Jurkat, Clone E6-1 (cell line): ENCODE data around the gene TMEM131. TPM values are rescaled to one million over a fixed set of nuclear protein-coding genes. Genes with fewer than 3 reads are reported as not detected.
"Not testable (repeated sequence)": the region's sequence is repeated elsewhere in the genome, so short reads cannot be mapped to it uniquely, and the experiment has no call there.

Experiments used
- DNase-seq: peaks from one replicate; pipeline ENCODE4 v3.0.0-alpha.2; 2011; ENCODE audit warnings: low read depth, low spot score
- H3K4me3 ChIP-seq: 2 replicates; pipeline ENCODE4 v1.5.1; 2011; ENCODE audit warnings: mild to moderate bottlenecking, low read length, control low read depth, moderate library complexity
- polyA plus RNA-seq: library from polyadenylated mRNA; unstranded; fragments of >200 nt; gene quantifications from one replicate; pipeline ENCODE4 v1.2.1, GENCODE V29; 2012; ENCODE audit warnings: missing spikeins; ENCODE audit not compliant: insufficient read length, insufficient read depth

The TMEM131 gene, protein sequence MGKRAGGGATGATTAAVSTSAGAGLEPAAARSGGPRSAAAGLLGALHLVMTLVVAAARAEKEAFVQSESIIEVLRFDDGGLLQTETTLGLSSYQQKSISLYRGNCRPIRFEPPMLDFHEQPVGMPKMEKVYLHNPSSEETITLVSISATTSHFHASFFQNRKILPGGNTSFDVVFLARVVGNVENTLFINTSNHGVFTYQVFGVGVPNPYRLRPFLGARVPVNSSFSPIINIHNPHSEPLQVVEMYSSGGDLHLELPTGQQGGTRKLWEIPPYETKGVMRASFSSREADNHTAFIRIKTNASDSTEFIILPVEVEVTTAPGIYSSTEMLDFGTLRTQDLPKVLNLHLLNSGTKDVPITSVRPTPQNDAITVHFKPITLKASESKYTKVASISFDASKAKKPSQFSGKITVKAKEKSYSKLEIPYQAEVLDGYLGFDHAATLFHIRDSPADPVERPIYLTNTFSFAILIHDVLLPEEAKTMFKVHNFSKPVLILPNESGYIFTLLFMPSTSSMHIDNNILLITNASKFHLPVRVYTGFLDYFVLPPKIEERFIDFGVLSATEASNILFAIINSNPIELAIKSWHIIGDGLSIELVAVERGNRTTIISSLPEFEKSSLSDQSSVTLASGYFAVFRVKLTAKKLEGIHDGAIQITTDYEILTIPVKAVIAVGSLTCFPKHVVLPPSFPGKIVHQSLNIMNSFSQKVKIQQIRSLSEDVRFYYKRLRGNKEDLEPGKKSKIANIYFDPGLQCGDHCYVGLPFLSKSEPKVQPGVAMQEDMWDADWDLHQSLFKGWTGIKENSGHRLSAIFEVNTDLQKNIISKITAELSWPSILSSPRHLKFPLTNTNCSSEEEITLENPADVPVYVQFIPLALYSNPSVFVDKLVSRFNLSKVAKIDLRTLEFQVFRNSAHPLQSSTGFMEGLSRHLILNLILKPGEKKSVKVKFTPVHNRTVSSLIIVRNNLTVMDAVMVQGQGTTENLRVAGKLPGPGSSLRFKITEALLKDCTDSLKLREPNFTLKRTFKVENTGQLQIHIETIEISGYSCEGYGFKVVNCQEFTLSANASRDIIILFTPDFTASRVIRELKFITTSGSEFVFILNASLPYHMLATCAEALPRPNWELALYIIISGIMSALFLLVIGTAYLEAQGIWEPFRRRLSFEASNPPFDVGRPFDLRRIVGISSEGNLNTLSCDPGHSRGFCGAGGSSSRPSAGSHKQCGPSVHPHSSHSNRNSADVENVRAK (N-terminal part only)
- polyA plus RNA-seq, result 22.6 TPM

DNA sequence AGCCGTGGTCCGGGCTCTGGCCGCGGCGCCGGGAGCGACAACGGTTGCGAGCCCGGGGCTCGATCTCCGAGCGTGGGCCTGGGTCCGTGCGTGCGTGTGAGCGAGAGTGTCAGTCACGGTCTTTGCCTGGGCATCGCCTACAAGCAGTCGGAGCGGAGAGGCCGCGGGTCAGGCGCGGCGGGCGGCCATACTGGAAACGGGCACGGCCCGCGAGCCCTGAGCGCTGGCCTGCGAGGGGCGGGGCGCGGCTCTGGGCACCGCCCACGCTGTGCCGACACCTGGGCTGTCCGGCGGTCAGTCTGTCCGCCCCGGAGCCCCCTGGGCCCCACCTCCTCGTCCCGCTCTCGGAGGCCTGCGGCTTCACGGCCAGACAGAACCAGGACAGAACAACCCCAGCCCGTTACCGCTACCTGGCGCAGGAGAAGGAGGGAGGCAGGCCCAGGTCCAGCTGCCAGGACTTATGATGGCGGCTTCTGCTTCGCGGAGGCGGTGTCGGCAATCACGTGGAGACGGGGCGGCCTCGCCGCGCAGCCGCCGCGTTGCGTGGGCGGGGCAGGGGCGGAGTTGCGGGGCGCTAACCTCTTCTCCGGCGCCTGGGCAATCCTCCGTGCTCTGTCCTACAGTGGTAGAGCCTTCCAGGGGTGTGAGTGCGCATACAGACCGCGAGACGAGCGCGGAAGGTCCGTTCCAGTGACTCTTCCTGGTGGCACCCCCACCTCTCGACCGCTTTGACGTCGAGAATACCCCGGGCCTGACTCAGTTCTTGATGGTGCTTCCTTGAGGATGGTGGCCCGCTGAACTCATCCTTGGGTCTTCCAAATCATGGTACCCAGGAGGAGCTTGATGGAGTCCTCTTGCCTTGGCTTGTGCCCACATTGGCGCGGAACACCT lies at the start of gene TMEM131:
TMEM131 (minus strand) TSS at position 215 of the 891 bp plus-strand sequence. CDS start 286 bp downstream, outside the sequence.
- H3K4me3 ChIP-seq, result peak within 1 kb of the TSS; percentile 82
- DNase-seq, result peak; percentile 87

DNA sequence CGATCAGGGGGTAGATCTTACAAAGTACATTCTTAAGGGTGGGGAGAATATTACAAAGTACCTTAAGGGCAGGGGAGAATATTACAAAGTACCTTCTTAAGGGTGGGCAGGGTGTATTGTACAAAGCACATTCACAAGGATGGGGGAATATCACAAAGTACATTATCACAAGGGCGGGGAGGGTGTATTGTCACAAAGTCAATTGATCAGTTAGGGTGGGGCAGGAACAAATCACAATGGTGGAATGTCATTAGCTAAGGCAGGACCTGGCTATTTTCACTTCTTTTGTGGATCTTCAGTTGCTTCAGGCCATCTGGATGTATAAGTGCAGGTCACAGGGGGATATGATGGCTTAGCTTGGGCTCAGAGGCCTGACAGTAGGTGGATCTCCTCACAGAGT lies 49.0 kb upstream of the TMEM131 start:
- not testable (repeated sequence) for H3K4me3 ChIP-seq

DNA sequence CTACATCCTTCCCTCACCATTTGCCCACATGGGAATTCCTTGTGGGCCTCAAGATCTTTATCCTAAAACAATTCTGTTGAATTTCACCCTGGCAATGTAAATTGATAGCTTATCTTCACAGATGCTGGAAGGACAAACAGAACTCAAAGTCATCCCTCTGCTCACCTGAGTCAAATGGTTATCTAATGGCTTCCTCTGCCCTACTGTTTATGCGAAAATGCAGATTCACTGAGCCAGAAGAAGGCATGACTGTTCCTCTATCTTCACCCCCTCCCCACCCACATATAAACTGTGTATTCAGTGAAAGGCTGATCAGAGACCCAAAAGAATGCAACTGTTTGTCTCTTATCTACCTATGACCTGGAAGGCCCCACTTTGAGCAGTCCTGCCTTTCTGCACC lies 47.4 kb upstream of the TMEM131 start:
- no peak overlapping the region for H3K4me3 ChIP-seq
- DNase-seq, result no peak

More for the DNA sequence above, 49.0 kb upstream of the TMEM131 start:
- DNase-seq, result not testable (repeated sequence)

DNA sequence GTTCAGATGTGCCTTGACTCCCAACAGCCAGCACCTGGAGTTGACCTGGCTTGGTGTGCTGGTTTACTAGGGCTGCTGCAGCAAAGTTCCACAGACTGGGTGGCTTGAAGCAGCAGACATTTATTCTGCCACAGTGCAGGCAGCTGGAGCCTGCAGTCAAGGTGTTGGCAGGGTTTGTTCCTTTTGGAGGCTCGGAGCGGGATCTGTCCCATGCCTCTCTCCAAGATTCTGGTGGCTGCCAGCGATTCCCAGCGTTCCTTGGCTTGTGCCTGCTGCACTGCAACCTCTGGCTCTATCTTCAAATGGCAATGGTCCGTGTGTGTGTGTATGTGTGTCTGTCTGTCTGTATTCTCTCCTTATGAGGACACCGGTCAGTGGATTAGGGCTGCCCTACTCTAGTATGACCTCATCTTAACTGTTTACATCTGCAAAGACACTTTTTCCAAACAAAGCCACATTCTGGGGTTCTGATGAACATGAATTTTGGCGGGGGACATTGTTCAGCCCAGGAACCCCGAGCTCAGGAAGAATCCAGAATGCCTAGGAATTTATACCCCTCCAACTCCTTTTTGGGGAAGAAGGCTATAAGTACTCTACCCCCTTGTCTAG lies 44.7 kb upstream of the TMEM131 start:
- DNase-seq, result no peak
- H3K4me3 ChIP-seq, result no peak overlapping the region

DNA sequence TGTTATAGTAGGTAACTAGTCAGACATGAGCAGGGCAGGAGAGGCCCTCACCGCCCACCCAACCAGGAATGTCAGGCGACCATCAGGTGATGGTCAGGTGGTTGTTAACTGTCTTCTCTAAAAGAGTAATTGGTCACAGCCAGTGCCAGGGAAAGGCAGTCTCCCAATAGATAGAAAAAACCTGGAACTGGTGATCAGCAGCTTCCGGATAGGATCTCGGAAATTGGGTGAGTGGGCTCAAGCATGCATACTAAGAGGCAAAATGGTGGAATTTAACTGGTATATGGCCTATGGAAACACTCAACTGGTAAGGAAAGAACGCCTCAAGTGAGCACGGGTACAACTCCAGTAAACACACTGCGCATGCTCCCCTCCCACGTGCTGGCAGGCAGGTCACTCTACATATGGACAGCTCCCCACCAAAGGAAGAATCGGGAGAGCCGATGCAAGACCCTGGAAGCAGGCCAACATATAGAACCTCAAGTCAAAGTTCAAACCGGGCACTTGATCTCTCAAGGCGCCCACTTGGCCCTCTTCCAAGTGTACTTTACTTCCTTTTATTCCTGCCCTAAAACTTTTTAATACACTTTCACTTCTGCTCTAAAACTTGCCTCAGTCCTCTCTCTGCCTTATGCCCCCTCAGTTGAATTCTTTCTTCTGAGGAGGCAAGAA lies 43.5 kb upstream of the TMEM131 start:
- DNase-seq, result no peak

DNA sequence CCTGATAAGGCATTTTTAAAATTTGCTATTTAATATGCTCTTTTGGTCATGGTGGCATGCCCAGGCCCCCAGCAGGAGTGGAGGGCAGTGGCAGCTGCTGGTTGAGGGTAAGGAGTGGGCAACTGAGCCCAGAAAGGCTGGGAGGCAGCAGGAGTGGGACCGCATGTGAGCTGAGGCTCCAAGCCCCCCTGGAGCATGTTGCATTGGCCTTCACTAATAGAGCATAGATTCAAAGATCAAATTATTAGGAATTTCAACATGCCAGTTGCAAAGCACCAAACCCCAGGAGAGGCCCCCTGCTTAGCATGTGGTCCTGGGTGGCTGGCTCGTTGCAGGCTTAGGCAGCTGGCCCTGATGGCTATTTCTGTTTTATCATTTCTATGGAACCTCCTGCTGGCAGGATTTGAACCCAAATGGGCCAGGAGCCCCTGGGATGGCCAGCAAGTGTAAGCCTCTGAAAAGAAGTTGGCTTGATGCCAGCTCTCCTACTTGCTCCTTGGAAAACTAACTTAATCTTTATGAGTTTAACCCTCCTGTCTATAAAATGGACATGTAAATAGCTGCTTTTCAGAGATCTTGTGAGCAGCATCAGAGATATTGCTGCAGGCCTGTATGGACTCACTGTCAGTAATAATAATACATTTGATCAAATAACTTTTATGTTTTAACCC lies 42.1 kb upstream of the TMEM131 start:
- no peak for DNase-seq
- H3K4me3 ChIP-seq, result no peak overlapping the region

More for the DNA sequence above, 43.5 kb upstream of the TMEM131 start:
- no peak overlapping the region for H3K4me3 ChIP-seq

DNA sequence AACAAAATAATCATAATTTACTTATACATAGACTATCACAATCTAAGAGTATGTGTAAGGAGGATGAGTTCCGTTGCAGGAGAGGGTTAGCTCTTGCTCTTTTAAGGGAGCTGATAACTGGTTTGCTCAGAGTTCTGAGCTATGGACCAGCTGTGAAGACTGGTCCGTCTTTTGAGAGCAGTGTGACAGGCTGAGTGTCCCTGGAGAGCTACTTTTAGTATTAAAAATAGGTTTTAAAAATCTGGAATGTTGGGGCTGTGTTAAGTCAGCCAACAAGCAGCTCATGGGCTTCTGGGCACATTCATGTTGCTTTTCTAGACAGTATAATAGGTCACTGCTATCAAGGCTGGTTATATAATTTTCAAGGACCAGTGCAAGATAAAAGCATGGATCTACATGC lies 41.5 kb upstream of the TMEM131 start:
- H3K4me3 ChIP-seq, result no peak overlapping the region
- DNase-seq, result no peak

DNA sequence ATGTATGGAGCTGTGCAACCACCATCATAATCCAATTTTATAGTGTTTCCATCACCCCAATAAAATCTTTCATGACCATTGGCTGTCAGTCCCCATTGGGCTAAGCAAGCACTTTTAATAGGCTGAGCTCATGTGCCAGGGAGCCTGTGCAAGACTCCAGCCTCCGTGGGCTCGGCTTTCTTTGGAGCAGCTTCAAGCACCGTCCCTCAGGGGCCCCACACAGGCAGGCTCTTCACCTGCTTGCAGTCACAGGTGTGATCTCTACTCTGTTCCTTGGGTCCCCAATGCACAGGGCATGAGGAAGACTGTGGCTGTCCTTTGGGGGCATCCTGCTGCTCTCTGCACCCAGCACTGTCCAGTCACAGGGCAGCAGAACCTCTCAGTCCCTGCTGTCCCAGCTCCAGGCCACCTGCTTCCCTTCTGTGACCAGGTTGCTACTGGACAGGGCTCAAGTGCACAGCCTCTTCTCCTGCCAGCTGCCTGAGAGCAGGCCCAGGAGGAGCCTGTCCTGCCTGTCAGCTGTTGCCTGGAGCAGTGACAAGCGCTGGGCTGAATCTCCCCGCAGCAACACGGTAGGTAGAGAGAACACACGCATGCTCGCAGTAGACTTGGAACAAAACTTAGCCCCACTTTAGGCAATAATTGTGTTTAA lies 40.7 kb upstream of the TMEM131 start:
- no peak for DNase-seq
- H3K4me3 ChIP-seq, result no peak overlapping the region

DNA sequence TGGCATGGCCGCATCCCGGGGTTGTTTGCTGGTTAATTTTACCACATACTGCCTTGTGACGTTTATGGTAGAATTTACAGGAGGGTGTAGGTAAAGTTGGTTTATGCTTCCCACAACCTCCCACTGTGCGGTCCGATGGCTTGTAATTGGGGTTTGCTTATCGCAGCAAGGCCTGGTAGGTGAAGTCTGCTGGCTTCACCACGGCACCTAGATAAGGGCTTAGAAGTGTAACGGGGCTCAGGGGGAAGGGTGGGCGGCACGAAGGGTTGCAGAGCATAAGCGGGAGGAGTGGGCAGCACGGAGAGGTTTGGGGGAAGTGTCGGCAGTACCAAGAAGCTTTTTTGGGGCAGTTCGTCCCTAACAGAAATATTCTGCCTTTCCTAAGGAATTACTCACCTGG lies 39.0 kb upstream of the TMEM131 start:
- no peak for DNase-seq
- no peak overlapping the region for H3K4me3 ChIP-seq

DNA sequence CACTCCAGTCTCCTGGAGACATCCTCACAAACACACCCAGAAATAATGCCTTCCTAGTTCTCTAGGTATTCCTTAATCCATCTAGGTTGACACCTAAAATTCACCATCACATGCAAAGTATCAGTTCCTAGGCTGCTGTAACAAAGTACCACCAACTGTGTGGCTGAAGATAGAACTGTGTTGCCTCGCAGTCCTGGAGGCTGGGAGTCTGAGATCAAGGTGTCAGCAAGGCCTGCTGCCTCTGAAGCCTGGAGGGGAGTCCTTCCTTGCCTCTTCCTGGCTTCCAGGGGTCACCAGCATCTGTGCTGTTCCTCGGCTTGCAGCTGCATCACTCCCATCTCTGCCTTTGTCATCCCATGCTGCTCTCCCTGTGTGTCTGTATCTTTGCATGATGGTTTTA lies 36.3 kb upstream of the TMEM131 start:
- no peak overlapping the region for H3K4me3 ChIP-seq
- no peak for DNase-seq

DNA sequence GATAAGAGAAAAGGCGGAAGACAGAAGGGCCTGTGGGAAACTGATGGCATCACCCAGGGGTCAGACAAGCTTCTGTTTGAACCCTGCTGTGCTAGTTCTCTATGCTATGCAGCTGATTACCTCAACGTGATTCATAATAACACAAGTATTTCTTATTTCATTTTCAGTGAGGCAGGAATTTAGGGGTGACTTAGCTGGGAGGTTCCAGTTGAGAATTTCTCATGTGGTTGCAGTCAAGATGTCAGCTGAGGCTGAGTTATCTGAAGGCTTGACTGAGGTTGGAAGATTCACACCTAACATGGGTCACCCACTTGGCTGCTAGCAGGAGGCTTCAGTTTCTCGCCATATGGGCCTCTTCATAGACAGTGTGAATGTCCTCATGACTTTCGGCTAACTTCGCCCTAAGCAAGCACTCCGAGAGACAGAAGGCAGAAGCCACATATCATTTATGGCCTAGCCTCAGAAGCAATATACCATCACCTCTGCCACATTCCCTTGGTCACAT lies 34.0 kb upstream of the TMEM131 start:
- no peak overlapping the region for H3K4me3 ChIP-seq
- DNase-seq, result no peak

DNA sequence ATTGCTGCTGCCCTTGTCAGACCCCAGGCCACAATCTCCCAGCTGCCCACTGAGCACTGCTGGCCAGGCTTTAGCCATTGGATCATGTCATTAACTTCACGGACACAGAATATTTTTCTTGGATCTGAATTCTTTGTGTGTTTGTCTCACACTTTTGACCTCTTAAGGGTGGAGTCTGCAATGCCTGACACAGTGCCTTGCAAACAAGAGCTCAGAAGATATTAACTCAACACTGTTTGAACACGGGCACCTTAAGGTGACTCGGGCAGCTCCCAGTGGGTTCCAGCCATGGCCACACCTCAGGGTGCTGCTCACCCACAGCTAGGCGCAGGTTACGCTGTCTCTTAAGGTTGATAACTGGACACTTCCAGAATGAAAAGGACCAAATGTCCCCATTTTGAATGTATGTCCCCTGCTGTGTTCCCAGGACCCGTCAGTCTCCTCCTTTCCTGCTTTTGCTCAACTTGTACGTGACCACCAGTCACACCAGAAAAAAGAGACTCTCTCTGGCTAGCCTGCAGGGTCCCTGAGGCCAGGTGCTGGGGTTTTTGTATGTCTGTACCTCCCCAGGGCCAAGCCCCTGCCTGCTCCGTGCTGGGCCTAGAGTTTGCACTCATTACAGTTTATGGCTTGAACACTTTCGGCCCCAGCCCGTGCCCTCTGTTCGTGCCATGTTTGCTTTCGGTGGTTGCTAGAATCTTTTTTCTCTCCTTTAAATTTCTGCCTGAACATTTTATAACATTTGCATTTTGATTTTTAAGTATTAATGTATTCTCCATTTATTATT lies 33.4 kb upstream of the TMEM131 start:
- H3K4me3 ChIP-seq, result no peak overlapping the region

DNA sequence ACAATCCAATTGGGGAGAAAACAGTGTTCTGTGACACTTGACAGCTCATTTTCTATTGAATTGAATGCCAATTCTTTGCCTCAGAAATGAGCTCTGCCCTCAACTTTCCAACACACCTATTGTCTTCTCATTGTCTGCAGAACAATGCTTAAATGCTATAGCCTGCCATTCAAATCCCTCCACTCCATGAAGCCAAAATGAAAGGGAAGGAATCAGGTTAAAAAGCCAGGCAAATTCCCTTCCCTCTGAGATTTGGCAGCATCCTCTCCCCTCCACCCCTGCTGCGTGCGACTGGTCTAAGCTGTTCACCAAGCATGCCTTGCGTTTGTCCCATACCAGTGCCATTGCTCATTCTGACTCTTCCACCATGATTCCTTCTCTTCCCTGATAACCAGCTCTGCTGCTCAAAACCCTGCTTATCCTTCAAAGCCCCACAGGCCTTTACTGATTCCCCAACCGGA lies 32.4 kb upstream of the TMEM131 start:
- H3K4me3 ChIP-seq, result no peak overlapping the region

More for the DNA sequence above, 33.4 kb upstream of the TMEM131 start:
- no peak for DNase-seq

DNA sequence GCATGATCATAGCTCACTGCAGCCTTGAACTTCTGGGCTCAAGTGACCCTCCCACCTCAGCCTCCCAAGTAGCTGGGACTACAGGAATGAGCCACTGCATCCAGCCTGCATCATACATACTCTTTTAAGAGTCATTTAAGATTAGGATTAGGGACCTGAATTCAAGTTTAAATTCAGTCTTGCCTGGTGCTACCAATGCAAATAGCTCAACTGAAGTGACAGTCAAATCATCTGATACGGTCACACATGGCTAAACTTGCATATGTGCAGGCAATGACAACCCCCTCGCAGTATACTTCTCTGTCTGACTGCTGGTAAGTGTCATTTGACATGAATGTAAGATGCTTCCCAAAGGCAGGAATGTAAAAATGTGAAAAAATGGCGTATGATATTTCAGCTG lies 31.8 kb upstream of the TMEM131 start:
- no peak for DNase-seq
- H3K4me3 ChIP-seq, result no peak overlapping the region

More for the DNA sequence above, 32.4 kb upstream of the TMEM131 start:
- DNase-seq, result no peak

DNA sequence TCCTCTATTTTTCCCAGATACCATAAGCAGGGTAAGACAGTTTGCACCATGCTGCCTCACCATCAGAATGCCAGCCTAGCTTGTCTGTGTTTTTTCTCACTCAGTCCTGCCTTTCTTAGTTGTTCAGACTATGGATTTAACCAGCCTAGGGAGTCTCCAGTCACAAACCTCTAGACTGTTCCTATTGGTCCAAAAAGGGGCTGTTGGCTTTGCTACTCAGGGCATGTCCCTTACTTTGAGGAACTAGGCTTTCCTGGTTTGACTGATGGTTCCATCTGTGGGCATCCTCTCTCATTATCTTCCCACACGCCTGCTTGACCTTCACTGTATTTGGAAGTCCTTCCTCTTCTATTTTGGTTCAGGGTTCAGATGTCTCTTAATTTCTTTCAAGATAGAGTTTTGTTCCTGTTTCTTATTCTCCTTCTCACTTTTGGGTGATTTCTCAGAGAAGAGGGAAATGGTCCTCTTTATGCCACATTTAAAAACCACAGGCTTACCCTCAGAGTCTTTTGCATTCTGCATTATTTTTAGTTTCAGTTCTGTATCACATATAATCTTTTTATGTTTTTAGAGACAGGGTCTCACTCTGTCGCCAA lies 31.3 kb upstream of the TMEM131 start:
- H3K4me3 ChIP-seq, result no peak overlapping the region
- DNase-seq, result no peak
